Measurements from ENCODE around the gene PAPSS2.
"Not testable (repeated sequence)": the region's sequence is repeated elsewhere in the genome, so short reads cannot be mapped to it uniquely, and the experiment has no call there.

Gene PAPSS2

GRCh38 chr10:87659571-87660483 is at the start of gene PAPSS2:
TSS of gene PAPSS2 (plus strand) at chr10:87659878. CDS start at chr10:87659982, 104 bp downstream.
- peak in 1 of 2 experiments; percentile 9 for DNase-seq

GRCh38 chr10:87611341-87611740 is 48.3 kb upstream of the PAPSS2 start:
- DNase-seq = not testable (repeated sequence)

- no peak for DNase-seq
Measured at GRCh38 chr10:87612115-87612514, 47.6 kb upstream of the PAPSS2 start.

GRCh38 chr10:87613751-87614150 is 45.9 kb upstream of the PAPSS2 start:
- DNase-seq = no peak

GRCh38 chr10:87615856-87616255 is 43.8 kb upstream of the PAPSS2 start:
- DNase-seq = no peak

GRCh38 chr10:87617503-87617902 is 42.2 kb upstream of the PAPSS2 start:
- no peak for DNase-seq

- DNase-seq = peak; percentile 12 to 35
Measured at GRCh38 chr10:87618566-87619423, 40.9 kb upstream of the PAPSS2 start.

- no peak for DNase-seq
Measured at GRCh38 chr10:87619705-87620104, 40.0 kb upstream of the PAPSS2 start.

GRCh38 chr10:87621440-87621839 is 38.2 kb upstream of the PAPSS2 start:
- not testable (repeated sequence) for DNase-seq

GRCh38 chr10:87622314-87623004 is 37.2 kb upstream of the PAPSS2 start:
- DNase-seq = no peak

- peak in 1 of 2 experiments; percentile 14 for DNase-seq
Measured at GRCh38 chr10:87623191-87623590, 36.5 kb upstream of the PAPSS2 start.

GRCh38 chr10:87625661-87626060 is 34.0 kb upstream of the PAPSS2 start:
- no peak for DNase-seq

GRCh38 chr10:87626422-87626892 is 33.2 kb upstream of the PAPSS2 start:
- DNase-seq = no peak

GRCh38 chr10:87630171-87630570 is 29.5 kb upstream of the PAPSS2 start:
- no peak for DNase-seq

GRCh38 chr10:87632454-87632853 is 27.2 kb upstream of the PAPSS2 start:
- DNase-seq = no peak

- no peak for DNase-seq
Measured at GRCh38 chr10:87634311-87634710, 25.4 kb upstream of the PAPSS2 start.

- DNase-seq = no peak
Measured at GRCh38 chr10:87635498-87636312, 24.0 kb upstream of the PAPSS2 start.

- DNase-seq = no peak
Measured at GRCh38 chr10:87636313-87636915, 23.3 kb upstream of the PAPSS2 start.

GRCh38 chr10:87639493-87639892 is 20.2 kb upstream of the PAPSS2 start:
- no peak for DNase-seq

GRCh38 chr10:87640043-87640442 is 19.6 kb upstream of the PAPSS2 start:
- DNase-seq = no peak

GRCh38 chr10:87642486-87642885 is 17.2 kb upstream of the PAPSS2 start:
- DNase-seq = no peak

GRCh38 chr10:87642988-87643387 is 16.7 kb upstream of the PAPSS2 start:
- no peak for DNase-seq

All from NCI-H2081 (cell line).